Panc1 (cell line): Measurements from ENCODE around the gene DAO.

Experiments
- POLR2AphosphoS5 ChIP-seq: IDR thresholded peaks from 2 replicates; pipeline ENCODE4 v1.6.1; 2012; ENCODE audit warnings: mild to moderate bottlenecking, low read depth, low read length, moderate library complexity
- REST ChIP-seq, 2 experiments: IDR thresholded peaks; 2 replicates each; pipeline ENCODE4 v1.6.1; 2011 to 2012; ENCODE audit warnings: low read depth in 2 of 2, control low read depth in 1 of 2, low read length in 1 of 2, mild to moderate bottlenecking in 1 of 2, moderate library complexity in 1 of 2; ENCODE audit not compliant: insufficient read depth in 1 of 2
- SIN3A ChIP-seq: IDR thresholded peaks from 2 replicates; pipeline ENCODE4 v1.6.1; 2012; ENCODE audit warnings: low read depth, mild to moderate bottlenecking, low read length, moderate library complexity, borderline replicate concordance; ENCODE audit not compliant: insufficient read depth
- TCF7L2 ChIP-seq: IDR thresholded peaks from 2 replicates; pipeline ENCODE4 v1.6.1; 2011; ENCODE audit warnings: mild to moderate bottlenecking, low read depth, low read length, inconsistent platforms
- TF ChIP-seq, protein P1 (sequence below): fragments of 450-650 bp; IDR thresholded peaks from 2 replicates; pipeline ENCODE4 v1.5.1; 2017; ENCODE audit warnings: mild to moderate bottlenecking

DNA sequence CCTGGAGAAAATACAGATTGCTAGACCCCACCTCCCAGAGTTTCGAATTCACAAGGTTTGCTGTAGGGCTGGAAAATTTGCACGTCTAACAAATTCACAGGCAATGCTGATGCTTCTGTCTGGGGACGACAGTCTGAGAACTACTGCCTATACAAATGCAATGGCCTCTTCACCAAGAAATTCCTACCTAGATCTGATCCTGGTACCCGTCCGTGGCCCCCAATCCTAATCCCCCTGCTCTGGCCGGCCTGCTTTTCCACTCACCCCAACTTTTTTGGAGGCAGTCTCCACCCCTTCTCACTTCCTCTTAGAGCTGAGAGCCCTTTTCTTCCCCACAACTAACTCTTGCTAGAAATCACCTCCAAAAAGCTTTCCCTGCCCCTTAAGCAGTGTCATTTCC is 19.4 kb upstream of the DAO start:
- TF ChIP-seq, protein P1, sequence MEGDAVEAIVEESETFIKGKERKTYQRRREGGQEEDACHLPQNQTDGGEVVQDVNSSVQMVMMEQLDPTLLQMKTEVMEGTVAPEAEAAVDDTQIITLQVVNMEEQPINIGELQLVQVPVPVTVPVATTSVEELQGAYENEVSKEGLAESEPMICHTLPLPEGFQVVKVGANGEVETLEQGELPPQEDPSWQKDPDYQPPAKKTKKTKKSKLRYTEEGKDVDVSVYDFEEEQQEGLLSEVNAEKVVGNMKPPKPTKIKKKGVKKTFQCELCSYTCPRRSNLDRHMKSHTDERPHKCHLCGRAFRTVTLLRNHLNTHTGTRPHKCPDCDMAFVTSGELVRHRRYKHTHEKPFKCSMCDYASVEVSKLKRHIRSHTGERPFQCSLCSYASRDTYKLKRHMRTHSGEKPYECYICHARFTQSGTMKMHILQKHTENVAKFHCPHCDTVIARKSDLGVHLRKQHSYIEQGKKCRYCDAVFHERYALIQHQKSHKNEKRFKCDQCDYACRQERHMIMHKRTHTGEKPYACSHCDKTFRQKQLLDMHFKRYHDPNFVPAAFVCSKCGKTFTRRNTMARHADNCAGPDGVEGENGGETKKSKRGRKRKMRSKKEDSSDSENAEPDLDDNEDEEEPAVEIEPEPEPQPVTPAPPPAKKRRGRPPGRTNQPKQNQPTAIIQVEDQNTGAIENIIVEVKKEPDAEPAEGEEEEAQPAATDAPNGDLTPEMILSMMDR: no peak
- TF ChIP-seq POLR2AphosphoS5 (no peak), REST (IDR thresholded peaks at IDR 0.05; ENCODE audit: insufficient read depth in 1 of 2, low read depth in 2 of 2, low read length in 1 of 2) (no peak), TCF7L2 (no peak), SIN3A (no peak)
